HCT116 (cell line): ENCODE results near the gene SULT1C3. TPM values are rescaled to one million over a fixed set of nuclear protein-coding genes. Genes with fewer than 3 reads are reported as not detected.

ENCODE experiments used
- ATAC-seq: fragments of 200-7000 bp; cut with Tn5 transposase; 2 replicates; pipeline ENCODE4 v1.9.1; 2020; ENCODE audit warnings: mild to moderate bottlenecking, moderate library complexity
- BruUV-seq: library from RNA; stranded (reverse); fragments of 400-500 nt; replicated peaks from 2 replicates; lab custom pipeline; 2021; lab: Mats Ljungman, UMichigan
- CTCF ChIA-PET: fragments of 300-600 bp; sonication (Branson Sonifier 250); formaldehyde crosslinking; loops from one replicate; lab custom pipeline; 2021; ENCODE audit warnings: antibody characterized with exemption; lab: Charles Lee
- POLR2A ChIA-PET: fragments of 300-600, 350-600 bp; sonication (Branson Sonifier 250); formaldehyde crosslinking; loops from one replicate; lab custom pipeline; 2021; ENCODE audit warnings: antibody characterized with exemption; lab: Charles Lee
- RAD21 ChIA-PET, 2 experiments: fragments of 300-600 bp; sonication (Branson Sonifier 250); formaldehyde crosslinking; loops; one replicate each; lab custom pipeline; 2023; ENCODE audit warnings: low total read pairs in 2 of 2; ENCODE audit not compliant: uncharacterized antibody in 2 of 2, unreplicated experiment in 2 of 2, low non-redundant PET in 1 of 2; lab: Charles Lee
- DNase-seq: peaks from one replicate; pipeline ENCODE4 v3.0.0-alpha.2; 2010; ENCODE audit warnings: low read depth, low spot score
- H2AFZ ChIP-seq: fragments of 200-600 bp; shearing (Covaris generic), sonication (generic); 2 replicates; pipeline ENCODE4 v1.6.1; 2017; ENCODE audit warnings: low read depth, mixed run types, mixed read lengths, antibody characterized with exemption, low read length; ENCODE audit not compliant: poor library complexity, severe bottlenecking
- H3K27ac ChIP-seq: 2 replicates; pipeline ENCODE4 v1.5.1; 2012; ENCODE audit warnings: low read depth, low read length
- H3K27me3 ChIP-seq: fragments of 200-600 bp; sonication (generic); 2 replicates; pipeline ENCODE4 v1.6.1; 2016; ENCODE audit warnings: mixed run types, low read length, mixed read lengths; ENCODE audit not compliant: insufficient read depth
- H3K36me3 ChIP-seq, 2 experiments: fragments of 200-500 bp in 1 of 2; fragments of 200-600 bp in 1 of 2; sonication (Bioruptor generic) in 1 of 2; sonication (generic) in 1 of 2; 2 replicates each; pipeline versions ENCODE4 v1.5.1 to v1.6.1; 2014 to 2016; ENCODE audit warnings: low read length in 2 of 2, inconsistent platforms in 1 of 2, mixed read lengths in 1 of 2, mixed run types in 1 of 2; ENCODE audit not compliant: insufficient read depth in 2 of 2, control insufficient read depth in 1 of 2
- H3K4me1 ChIP-seq, 2 experiments: fragments of 200-600 bp in 1 of 2; sonication (generic) in 1 of 2; 2 replicates each; pipeline versions ENCODE4 v1.5.1 to v1.6.1; 2012 to 2017; ENCODE audit warnings: low read length in 2 of 2, inconsistent platforms in 1 of 2, mild to moderate bottlenecking in 1 of 2, mixed read lengths in 1 of 2, mixed run types in 1 of 2, moderate library complexity in 1 of 2; ENCODE audit not compliant: insufficient read depth in 2 of 2, control insufficient read depth in 1 of 2
- H3K4me2 ChIP-seq: fragments of 200-600 bp; sonication (generic); 2 replicates; pipeline ENCODE4 v1.6.1; 2017; ENCODE audit warnings: mixed run types, low read length, mixed read lengths
- H3K4me3 ChIP-seq, 2 experiments: fragments of 200-600 bp in 1 of 2; sonication (generic) in 1 of 2; replicated peaks in 1 of 2; 2 replicates each; pipeline ENCODE4 v1.5.1; 2011 to 2016; ENCODE audit warnings: low read length in 2 of 2, control low read depth in 1 of 2, low read depth in 1 of 2, mild to moderate bottlenecking in 1 of 2, mixed read lengths in 1 of 2, mixed run types in 1 of 2
- H3K79me2 ChIP-seq: fragments of 200-600 bp; sonication (generic); 2 replicates; pipeline ENCODE4 v1.6.1; 2017; ENCODE audit warnings: mild to moderate bottlenecking, mixed run types, low read length, moderate library complexity, mixed read lengths; ENCODE audit not compliant: insufficient read depth
- H3K9ac ChIP-seq: fragments of 200-600 bp; sonication (generic); 2 replicates; pipeline ENCODE4 v1.6.1; 2016; ENCODE audit warnings: low read length, mixed read lengths
- H3K9me2 ChIP-seq: fragments of 200-600 bp; sonication (generic), shearing (Covaris generic); 2 replicates; pipeline ENCODE4 v1.6.1; 2017; ENCODE audit warnings: mixed run types, mild to moderate bottlenecking, moderate library complexity; ENCODE audit not compliant: insufficient read depth
- H3K9me3 ChIP-seq, 2 experiments: fragments of 200-500 bp in 1 of 2; fragments of 200-600 bp in 1 of 2; sonication (Bioruptor generic) in 1 of 2; sonication (generic) in 1 of 2; 2 replicates each; pipeline ENCODE4 v1.6.1; 2014 to 2017; ENCODE audit warnings: low read length in 2 of 2, mixed read lengths in 2 of 2, inconsistent platforms in 1 of 2, low read depth in 1 of 2, mild to moderate bottlenecking in 1 of 2, mixed run types in 1 of 2, moderate library complexity in 1 of 2; ENCODE audit not compliant: control insufficient read depth in 1 of 2, insufficient read depth in 1 of 2
- H4K20me1 ChIP-seq: fragments of 200-600 bp; sonication (generic), shearing (Covaris generic); 2 replicates; pipeline ENCODE4 v1.6.1; 2017; ENCODE audit warnings: mixed run types, mild to moderate bottlenecking, moderate library complexity; ENCODE audit not compliant: insufficient read depth
- CTCF ChIP-seq, 3 experiments: fragments of 200-600 bp in 1 of 3; sonication (generic) in 1 of 3; IDR thresholded peaks in 2 of 3; conservative IDR thresholded peaks in 1 of 3; 2 replicates each; pipeline ENCODE4 v1.5.1; 2012 to 2017; ENCODE audit warnings: low read depth in 2 of 3, low read length in 2 of 3, antibody characterized with exemption in 1 of 3, borderline replicate concordance in 1 of 3, control low read depth in 1 of 3, mild to moderate bottlenecking in 1 of 3, mixed read lengths in 1 of 3, mixed run types in 1 of 3, moderate library complexity in 1 of 3; ENCODE audit not compliant: insufficient read depth in 1 of 3
- FOSL1 ChIP-seq: IDR thresholded peaks from 2 replicates; pipeline ENCODE4 v1.6.1; 2012; ENCODE audit warnings: low read depth
- POLR2A ChIP-seq: IDR thresholded peaks from 2 replicates; pipeline ENCODE4 v1.7.0; 2011; ENCODE audit warnings: borderline replicate concordance; ENCODE audit not compliant: insufficient read depth, insufficient read length; ENCODE audit errors: extremely low read depth
- REST ChIP-seq: IDR thresholded peaks from 2 replicates; pipeline ENCODE4 v1.6.1; 2012; ENCODE audit warnings: low read depth
- ZFX ChIP-seq: fragments of 450-650 bp; IDR thresholded peaks from 2 replicates; pipeline ENCODE4 v1.6.1; 2017
- intact Hi-C: fragments of 100-400 bp; cut with micrococcal nuclease; formaldehyde crosslinking; loops from 2 replicates; pipeline ENCODE4 v1.10.0; 2022
- total RNA-seq: library from RNA; stranded (reverse); gene quantifications from one replicate; pipeline ENCODE4 v1.2.1, GENCODE V29; 2021; ENCODE audit not compliant: unreplicated experiment

SULT1C3 gene
- total RNA-seq, 1 experiment from 2014 or later = not detected

DNA sequence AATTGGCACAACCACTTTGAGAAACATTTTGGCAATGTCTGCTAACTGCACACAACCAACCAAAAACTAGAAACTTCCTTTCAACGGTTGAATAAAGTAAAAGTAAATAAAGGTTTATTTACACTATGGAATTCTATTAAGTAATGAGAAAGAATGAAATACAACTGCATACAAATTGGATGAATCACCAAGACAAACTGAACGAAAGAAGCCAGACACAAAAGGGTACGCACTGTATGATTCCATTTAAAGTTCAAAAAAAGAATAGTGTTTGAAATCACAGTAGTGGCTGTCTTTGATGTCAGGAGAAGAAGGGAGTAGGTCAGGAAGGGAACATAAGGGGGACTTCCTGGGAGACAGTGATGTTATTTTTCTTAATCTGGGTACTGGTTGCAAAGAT lies 46.5 kb upstream of the SULT1C3 start (continued):
- no peak for TF ChIP-seq FOSL1

- Histone ChIP-seq H3K27me3 (no peaks in the 10 kb centered on the region), H3K36me3 (no peaks in the 10 kb centered on the region), H4K20me1 (no peaks in the 10 kb centered on the region), H3K79me2 (no peaks in the 10 kb centered on the region), H3K27ac (no peak overlapping the region), H3K9ac (no peak overlapping the region), H3K4me3 (no peak overlapping the region), H3K9me3 (no peaks in the 10 kb centered on the region), H3K4me2 (no peak overlapping the region), H2AFZ (no peak overlapping the region), H3K4me1 (no peaks in the 10 kb centered on the region), H3K9me2 (no peaks in the 10 kb centered on the region)
- CTCF ChIA-PET = interaction anchor here (0.9 to 1.0 kb wide), 2 partner anchors 10 to 25 kb away, joined by 3 read pairs; no protein-coding TSS in a partner anchor
- POLR2A ChIA-PET = no interaction called here
- DNase-seq (no peak), ATAC-seq (no peak)
- intact Hi-C loops = no loop called here
- RAD21 ChIA-PET = no interaction called here
- TF ChIP-seq FOSL1 (no peak), POLR2A (no peak), ZFX (no peak), REST (no peak), CTCF (IDR thresholded peaks at IDR 0.05 in 2 of 3, conservative IDR thresholded peaks at IDR 0.05 in 1 of 3; ENCODE audit: borderline replicate concordance in 1 of 3, insufficient read depth in 1 of 3, low read depth in 2 of 3, low read length in 2 of 3) (peak; percentile 9 to 66 (median 20); a peak in 3 of 6 replicates)
- no TSS peak for BruUV-seq
Measured at GRCh38 chr2:108194409-108195132, 45.2 kb upstream of the SULT1C3 start.
